ENCODE measurements around the gene LONRF2.

LONRF2 gene

GRCh38 chr2:100301881-100302584, 20.3 kb downstream of the LONRF2 start:
- DNase-seq = no peak

DNA sequence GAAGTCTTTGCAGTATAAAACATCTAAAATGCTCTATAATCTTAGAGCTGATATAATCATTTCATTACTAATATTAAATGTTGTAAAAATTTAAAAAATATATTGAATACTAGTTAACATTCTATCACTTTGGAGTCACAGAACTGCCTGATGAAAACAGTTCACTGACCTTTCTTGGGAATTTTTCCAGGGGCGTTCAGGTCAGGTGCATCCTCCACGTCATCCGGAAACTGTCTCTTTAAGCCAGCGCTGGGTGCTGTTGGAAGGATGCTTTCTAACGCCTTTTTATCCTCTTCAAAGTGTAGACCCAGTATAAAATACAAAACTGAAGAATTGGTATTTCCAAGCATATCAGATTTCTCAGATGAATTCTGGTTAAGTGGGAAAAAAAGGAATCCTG, 22.8 kb downstream of the LONRF2 start:
- no peak for DNase-seq

DNA sequence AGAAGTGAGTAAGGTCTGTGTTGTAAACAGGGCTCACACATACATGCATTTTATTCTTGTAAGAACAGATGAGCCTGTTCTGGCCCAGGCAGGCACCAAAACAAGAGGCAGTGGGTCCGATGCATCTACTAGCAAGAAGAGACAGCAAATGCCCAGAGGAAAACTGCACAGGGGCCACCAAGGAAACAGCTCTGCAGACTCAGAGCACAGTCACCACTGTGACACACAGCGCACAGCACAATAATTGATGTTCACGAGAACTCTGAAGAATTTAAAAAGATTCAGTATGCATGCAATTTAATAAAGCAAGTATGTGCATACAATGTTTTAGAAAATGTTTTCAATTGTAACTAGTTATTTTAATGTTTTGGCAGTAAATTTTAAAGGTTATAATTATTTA, 24.8 kb downstream of the LONRF2 start:
- DNase-seq = no peak

- DNase-seq = no peak
These were observed 28.2 kb downstream of the LONRF2 start for GRCh38 chr2:100294162-100294497.

DNA sequence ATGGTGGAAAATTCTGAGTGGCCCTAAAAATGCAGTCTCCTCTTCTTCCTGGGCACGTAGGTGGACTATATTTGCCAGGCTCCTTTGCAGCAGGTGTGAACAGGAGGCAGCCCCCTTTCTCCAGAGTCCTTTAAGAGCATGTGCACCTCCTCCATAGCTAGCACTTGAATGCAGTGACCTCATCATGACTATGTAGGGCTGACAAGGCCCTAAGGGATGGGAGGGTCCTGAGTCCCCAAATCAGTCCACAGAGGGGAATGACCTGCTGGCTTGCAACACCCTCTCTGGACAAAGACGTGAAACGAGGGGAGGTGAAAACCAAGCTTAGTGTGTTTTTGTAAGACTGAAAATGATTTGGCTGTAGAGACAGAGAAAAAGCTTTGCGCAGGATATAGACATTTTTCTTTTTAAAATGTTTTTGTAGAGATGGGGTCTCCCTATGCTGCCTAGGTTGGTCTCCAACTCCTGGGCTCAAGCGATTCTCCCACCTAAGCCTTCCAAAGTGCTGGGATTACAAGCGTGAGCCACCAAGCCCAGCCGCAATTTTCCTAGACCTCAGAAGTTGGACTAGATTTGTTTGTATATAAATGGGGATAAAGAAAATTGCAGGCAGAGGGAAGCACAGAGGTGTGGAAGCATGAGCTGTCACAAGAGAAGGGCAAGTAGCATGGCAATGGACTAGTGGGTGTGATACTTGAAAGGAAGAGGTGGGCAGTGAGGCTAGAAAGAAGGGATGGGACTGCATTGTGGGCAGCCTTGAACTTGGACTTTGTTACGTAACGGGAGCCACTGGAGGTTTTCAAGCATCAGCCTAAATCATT, 28.8 kb downstream of the LONRF2 start:
- no peak for DNase-seq

DNA sequence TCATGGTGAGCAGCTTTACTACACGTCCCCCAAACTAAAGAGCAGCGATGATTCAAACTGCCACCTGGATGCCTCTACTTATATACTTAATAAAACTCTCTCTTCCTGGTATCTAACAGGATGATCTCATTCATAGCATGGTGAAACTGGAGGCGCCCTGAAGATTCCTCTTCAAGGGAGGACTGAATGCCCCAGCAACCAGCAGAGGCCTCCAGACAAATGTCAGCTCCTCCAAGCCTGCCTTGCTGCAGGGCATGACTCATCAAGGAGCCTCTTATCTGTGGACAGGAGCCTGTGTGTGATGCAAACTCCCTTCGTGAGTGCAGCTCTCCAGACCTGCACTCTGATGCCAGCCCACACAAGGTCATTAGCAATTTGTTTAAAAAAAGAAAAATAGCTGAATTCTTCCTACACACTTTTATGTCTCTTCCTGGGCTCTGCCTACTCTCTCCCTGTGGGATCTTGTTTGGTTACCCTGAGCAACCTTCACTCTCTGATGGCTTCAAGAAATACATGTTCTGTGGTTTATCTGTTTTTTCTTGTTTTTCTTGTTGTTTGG, 30.2 kb downstream of the LONRF2 start:
- peak in 9 of 51 donors; percentile 10 to 56 (median 27) for DNase-seq

GRCh38 chr2:100291152-100291970, 30.9 kb downstream of the LONRF2 start:
- DNase-seq = peak in 19 of 51 donors; percentile 6 to 75 (median 28)

DNA sequence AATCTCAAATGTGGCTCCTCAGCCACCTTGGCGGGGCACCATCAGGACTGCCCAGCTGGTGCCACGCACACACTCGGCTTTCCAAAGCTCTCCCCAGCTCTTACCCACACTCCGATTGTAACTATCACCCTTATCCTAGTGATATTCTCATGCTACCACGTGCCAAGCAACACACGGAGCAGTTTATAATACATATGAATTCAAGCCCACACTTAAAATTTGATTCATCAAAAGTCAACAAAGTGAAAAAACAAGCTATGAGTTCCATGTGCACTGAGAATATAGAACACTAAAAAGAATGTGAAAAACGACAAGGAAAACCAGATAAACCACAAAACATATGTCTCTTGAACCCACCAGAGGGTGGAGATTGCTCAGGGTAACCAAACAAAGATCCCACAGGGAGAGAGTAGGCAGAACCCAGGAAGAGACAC, 31.6 kb downstream of the LONRF2 start:
- DNase-seq = no peak

- no peak for DNase-seq
These were observed 33.3 kb downstream of the LONRF2 start for GRCh38 chr2:100289020-100289419.

DNA sequence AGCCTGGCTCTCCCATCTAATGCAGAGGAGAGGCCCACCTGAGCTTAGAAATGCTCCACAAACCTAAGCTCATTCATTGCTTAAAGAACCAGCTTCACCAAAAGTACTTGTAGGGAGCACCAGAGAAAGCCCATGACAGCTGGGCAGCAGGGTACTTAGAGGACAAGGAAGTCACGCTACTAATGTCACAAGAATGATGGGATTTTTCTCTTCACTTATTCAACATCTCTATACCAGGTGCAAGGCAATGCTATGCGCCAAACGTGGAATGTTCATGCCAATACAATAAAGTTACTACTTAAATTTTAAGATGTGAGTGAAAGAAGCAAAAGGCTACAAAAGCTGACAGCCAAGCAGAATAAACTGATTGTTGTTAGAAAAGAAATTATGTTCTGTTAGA, 36.0 kb downstream of the LONRF2 start:
- no peak for DNase-seq

DNA sequence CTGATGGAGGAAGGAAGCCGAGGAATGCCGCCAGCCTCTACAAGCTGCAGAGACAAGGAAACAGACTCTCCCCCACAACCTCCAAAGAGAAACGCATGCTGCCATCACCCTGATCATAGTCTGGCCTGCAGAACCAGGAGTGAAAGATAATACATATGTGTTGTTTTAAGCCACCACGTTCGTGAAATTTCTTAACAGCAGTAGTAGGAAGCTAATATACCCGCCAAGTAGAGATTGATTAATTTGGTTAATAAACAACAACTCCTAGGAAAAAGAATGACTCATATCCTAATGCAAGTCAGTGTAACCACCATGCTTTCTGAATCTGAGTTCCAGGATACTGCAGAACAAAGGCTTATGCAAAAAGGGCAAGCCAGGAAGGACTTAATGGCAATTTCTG, 36.6 kb downstream of the LONRF2 start:
- no peak for DNase-seq

DNA sequence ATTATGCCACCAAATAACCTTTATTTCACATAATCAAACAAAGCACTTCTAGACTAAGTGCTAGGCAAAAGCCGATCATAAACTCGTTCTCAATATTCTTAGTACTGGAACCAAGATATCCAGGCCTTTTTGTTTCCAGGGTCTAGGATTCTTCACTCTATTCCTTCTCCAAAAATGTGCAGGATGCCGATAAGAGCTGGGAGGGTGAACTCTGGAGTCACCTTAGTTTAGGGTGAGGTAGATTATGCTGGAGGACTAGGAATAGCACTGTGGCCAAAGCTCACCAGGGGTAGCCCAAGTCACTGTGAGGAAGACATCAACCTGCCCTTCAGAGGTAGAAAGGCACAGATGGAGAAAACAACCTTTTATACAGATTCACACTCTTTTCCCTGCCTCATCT, 37.3 kb downstream of the LONRF2 start:
- no peak for DNase-seq

GRCh38 chr2:100283724-100284501, 38.4 kb downstream of the LONRF2 start:
- peak in 6 of 51 donors; percentile 7 to 48 (median 24) for DNase-seq

GRCh38 chr2:100281521-100282438, 40.5 kb downstream of the LONRF2 start:
- peak in 5 of 51 donors; percentile 8 to 78 (median 26) for DNase-seq

DNA sequence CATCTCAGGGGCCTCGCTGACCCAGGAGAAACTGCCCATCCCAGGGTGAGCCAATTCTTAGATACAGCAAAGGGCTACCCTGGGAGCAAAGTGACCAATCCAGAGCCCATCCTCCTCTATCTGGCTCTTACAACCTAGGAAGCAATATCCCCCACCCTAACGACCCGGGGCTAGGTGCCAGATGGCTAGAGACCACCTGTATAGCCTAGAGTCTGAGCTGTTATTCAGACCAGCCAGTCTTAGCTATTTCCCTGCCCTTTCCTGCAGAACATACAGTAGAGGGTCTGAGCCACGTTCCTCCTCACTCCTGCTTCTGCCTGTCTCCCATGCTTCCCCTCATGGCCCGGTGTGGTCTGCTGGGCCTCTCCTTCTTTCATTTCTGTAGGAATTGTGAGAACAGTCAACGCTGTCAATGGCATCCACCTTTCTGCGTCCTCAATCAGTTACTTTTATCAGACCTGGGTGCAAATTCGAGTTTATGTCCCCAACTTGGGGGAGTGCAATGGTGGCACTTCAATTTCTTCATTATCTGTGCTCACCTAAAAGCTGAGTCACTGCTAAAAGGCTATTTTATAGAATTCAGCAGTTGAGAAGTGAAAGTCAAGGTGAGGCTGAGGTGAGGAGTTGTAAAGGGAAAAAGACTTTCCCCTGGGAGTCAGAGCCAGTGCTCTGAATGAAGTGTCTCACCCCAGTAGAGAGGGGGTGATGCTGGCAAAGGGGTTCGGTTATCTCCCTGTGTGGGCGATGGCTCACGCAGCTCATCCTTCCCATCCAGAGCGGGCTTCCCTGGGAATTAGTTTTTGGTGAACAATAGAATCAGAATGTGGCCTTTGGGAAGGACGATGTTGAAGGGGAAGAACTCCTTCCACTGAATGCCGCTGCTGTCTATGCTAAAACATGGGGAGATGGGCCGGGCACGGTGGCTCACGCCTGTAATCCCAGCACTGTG, 42.4 kb downstream of the LONRF2 start:
- DNase-seq = no peak

DNA sequence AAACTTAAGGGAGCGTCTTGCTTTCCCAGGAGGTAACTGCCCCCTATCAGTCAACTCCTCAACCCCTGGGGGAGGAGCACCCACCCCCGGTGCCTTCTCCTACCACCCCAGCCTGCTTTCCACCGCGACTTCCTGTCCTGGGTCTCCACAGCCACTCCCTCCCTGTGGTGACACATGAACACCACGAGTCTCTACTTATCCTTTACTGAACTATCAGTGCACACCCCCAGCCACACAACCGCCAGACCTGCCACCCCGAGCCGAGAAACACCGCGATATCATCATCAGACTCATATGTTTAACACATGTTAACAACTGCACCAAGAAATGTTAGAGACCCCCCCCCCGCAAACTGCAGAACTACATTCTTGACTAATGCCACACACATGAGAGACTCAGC, 43.3 kb downstream of the LONRF2 start:
- DNase-seq = no peak

DNA sequence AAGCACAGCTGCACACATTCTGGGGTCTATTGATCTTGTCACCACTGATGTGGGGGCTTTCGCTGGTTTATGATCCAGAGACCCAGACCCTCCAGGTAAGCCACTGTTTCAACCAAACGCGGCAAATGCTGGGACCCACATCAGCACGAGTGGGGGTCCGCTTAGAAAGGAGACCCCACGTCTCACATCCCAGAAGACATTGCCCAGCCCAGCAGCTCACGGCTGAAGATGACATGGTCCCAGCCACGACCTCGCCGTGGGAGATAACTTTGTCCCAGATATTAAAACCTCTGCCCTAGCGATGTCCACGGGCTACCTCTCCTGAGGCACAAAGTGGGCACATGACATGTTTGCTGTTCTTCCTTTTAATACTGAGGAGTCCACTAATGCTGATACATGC, 43.8 kb downstream of the LONRF2 start:
- DNase-seq = no peak

GRCh38 chr2:100277540-100278207, 44.6 kb downstream of the LONRF2 start:
- DNase-seq = no peak
